AG08396 (cell line): ENCODE data around the gene KIAA1549.
A peak's percentile ranks its signal among the peaks of the same experiment; 100 is the strongest.

Experiments
- DNase-seq: peaks from one replicate; pipeline ENCODE4 v3.0.0; 2012; ENCODE audit warnings: low spot score, mixed read lengths

KIAA1549 gene

GRCh38 chr7:138882249-138882648, 98.9 kb downstream of the KIAA1549 start:
- DNase-seq = no peak

GRCh38 chr7:138881579-138882188, 99.5 kb downstream of the KIAA1549 start:
- no peak for DNase-seq

DNA sequence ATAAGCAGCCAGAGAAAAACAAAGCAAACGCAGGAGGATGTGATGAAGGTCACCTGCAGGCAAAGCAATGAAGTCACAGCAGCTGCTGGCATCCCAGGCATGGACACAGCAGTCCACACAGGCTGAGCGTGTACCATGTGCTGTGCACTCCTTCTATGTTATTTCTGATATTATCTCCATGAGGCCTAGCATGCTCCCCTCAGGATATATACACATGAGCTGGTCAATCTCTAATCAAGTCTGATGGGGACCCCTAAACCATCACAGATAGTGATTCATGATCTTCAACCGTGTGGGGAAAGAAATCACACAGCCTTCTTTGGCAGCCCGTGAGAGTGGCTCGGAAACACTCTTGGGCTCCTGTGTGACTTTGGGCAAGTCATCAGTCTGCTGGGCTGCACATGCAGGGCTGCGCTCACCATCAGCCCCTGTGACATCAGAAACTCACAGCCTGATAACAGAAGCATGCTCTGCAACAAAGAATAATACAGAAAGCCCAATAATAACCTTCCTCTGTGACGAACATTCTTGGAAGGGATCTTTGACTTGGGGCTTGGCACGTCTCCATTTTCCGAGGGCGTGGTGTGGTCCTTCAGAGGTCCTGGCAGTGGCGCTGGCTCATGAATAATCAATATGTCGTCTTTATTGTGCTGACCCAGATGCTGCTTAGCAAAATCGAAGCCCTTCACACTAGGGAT, 100.2 kb downstream of the KIAA1549 start:
- no peak for DNase-seq

GRCh38 chr7:138879356-138879755, 101.8 kb downstream of the KIAA1549 start:
- DNase-seq = no peak

- DNase-seq = no peak
These were observed 102.3 kb downstream of the KIAA1549 start for GRCh38 chr7:138878856-138879255.

- no peak for DNase-seq
These were observed 103.1 kb downstream of the KIAA1549 start for GRCh38 chr7:138878051-138878450.

DNA sequence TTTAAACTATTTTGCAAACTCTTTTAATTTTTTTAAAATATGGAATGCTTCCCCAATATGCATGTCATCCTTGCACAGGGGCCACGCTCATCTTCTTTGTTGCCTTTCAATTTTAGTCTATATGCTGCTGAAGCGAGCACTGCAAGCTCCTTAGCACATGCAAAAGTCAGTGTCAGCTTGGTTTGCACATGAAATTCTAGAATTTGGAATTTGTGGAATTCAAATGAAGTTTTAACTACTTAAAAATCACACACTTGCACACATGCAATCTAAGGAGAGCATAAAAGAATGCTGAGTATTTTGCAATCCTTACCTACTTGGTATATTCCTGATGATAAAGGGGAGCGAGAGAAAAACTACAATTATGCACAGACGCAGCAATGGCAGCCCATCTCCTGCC, 104.9 kb downstream of the KIAA1549 start:
- DNase-seq = no peak

GRCh38 chr7:138875794-138876193, 105.4 kb downstream of the KIAA1549 start:
- DNase-seq = peak; percentile 53

DNA sequence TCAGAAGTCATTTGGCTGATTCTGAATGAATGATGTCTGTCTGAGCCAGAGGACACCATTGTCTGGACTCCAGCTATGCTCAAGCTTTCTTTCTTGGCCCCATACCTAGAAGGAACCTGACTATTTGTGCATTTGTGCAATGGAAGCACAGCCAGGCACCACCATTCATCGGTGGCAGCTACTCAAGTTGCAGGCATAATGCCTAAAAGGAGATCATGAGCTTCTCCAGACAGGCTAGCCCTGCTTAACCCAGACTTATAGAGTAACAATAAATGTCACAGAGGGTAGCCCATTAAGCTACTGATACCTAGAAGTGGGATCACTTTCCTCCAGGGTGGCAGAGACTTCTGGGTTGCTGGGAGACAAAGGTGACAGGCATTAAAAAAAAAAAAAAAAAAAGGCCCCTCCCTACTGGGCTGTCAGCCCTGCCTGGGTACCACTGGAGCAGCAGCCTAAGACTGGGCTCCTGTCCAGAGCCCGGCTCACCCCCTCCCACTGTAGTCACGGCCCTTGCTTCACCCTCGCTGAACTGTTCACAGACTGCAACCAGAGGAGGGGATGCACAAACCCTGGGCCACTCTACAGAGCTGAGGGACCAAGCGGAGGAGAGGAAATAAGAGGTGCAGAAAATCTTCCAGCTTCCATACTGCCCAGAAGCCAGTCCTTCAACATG, 107.8 kb downstream of the KIAA1549 start:
- DNase-seq = no peak

- no peak for DNase-seq
These were observed 108.6 kb downstream of the KIAA1549 start for GRCh38 chr7:138872576-138872975.

- no peak for DNase-seq
These were observed 109.4 kb downstream of the KIAA1549 start for GRCh38 chr7:138871814-138872090.

- DNase-seq = no peak
These were observed 110.0 kb downstream of the KIAA1549 start for GRCh38 chr7:138871065-138871813.

GRCh38 chr7:138869353-138869752, 111.8 kb downstream of the KIAA1549 start:
- DNase-seq = no peak

DNA sequence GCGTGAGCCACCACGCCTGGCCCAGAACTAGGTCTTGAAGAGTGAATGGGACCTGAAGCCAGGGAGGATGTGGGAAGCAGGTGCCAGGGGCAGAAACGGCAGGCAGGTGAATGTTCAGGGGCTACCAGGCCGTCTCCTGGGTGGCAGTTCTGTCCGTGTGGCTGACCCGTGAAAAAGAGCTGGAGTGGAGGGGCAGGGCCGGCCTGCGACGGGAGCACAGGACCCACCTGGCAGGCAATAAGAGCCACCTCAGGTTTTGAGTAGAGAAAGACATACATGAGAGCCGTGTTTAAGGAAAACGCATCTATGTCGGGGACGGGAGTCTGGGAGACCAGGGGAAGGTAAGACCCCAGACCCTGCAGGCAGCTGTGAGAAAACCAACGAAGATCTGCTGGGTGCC, 112.5 kb downstream of the KIAA1549 start:
- no peak for DNase-seq

GRCh38 chr7:138867744-138868143, 113.4 kb downstream of the KIAA1549 start:
- no peak for DNase-seq

GRCh38 chr7:138866353-138866752, 114.8 kb downstream of the KIAA1549 start:
- DNase-seq = no peak

DNA sequence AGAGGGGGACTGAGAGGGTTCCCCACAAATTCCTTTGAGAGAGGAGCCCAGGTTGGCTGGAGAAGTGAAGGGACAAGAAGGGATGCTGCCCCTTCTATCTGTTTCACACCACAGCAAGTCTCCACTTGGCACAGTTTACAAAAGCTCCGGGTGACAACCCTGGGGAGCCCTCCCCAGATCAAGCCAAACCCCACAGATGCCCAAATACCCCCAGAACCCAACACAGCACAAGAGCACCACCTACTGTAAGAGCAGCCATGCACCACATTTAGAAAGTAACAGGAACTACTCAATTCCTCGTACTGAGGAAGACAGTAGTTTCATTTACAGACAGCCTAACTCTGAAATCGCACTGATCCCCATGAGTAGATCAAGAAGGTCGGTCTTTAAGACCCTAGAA, 115.3 kb downstream of the KIAA1549 start:
- DNase-seq = no peak

- DNase-seq = peak; percentile 70
These were observed 116.5 kb downstream of the KIAA1549 start for GRCh38 chr7:138864667-138865066.

- DNase-seq = no peak
These were observed 117.3 kb downstream of the KIAA1549 start for GRCh38 chr7:138863931-138864330.

GRCh38 chr7:138861051-138861450, 120.1 kb downstream of the KIAA1549 start:
- no peak for DNase-seq

GRCh38 chr7:138857728-138858127, 123.5 kb downstream of the KIAA1549 start:
- no peak for DNase-seq

- no peak for DNase-seq
These were observed 127.0 kb downstream of the KIAA1549 start for GRCh38 chr7:138854115-138854645.

DNA sequence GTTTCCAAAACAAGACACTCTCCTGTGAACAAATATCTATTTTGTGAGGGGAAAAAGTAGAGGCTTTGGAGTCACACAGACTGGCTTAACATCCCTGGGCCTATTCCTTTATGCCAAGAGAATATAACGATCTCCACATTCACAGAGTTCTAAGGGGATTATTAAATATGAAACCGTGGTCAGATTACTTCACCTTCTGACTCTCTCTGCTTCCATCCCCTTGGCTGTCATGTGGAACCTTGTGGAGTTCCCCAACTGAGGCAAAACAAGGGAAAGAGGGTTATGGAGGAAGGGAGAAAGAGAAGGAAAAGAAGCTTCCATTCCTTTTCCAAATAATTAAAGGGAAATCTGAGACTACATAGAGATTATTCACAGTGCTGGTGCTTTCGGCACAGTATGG, 127.7 kb downstream of the KIAA1549 start:
- DNase-seq = no peak
